RPMI7951 (cell line): ENCODE results near the gene UGT1A10. TPM values are rescaled to one million over a fixed set of nuclear protein-coding genes. Genes with fewer than 3 reads are reported as not detected.

Source experiments
- DNase-seq: peaks from one replicate; pipeline ENCODE4 v3.0.0-alpha.2; 2012; ENCODE audit warnings: low read depth
- total RNA-seq: library from RNA; depleted of rRNA; stranded (reverse); fragments of >200 nt; shearing (Covaris generic); gene quantifications from 2 replicates; pipeline ENCODE4 v1.2.3, GENCODE V29; 2014; rRNA removed

Gene UGT1A10
- total RNA-seq, 1 experiment from 2014 or later, result not detected

DNA sequence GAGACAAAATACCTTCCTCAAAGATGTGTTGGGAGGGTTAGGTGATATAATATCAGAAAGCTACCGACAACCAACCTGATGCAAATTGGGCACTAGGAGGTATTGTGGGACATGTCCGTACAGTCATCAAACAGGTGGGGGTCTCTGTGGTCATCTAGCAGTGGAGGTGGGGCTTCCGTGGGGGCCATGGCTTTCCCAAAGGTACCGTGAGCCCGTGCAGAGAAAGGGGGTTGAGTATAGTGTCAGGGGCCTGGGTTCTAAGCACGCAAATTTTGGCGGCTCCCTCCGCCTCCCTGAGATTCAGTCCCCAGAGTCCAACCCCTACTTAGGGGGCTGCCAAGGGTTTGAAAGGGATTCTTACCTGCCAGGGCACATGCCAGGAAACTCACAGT lies 185.5 kb downstream of the UGT1A10 start:
- DNase-seq, result no peak

DNA sequence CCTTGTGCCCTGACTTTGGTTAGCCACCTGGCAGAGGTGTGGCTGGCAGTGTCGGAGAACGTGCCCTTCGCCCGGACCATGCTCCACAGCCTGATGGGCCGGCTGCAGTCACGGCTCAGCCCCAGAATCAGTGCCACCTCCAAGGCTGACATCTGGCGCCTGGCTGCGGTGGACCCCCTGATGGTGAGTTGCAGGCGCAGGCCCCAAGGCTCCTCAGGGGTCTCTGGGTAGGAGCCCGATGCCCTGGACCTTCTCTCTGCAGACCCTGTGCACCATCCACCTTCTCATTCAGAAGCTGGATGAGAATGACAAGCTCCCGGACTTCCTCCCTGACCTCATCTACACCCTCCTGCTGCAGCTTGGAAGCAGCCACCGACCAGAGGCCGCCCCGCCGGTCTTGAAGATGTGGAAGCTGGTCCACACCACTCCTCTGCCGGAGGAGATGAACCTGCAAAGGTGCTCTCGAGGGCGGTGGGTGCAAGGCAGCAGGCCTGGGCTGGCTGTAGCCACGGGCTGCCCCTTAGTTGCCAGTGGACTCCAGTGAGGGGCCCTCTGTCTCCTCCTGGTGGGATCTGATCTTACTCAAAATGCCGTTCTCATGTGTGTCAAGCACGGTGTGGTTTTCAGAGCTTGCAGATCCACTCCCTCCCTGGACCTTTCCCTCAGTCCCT lies 186.0 kb downstream of the UGT1A10 start:
- no peak for DNase-seq

Other genes starting within 250 kb of the UGT1A10 start
- 26.0 and 30.8 TPM in 2 replicates for gene USP40, start 69.7 kb upstream of the UGT1A10 start, total RNA-seq
- not detected in 2 replicates for gene UGT1A8, start 18.8 kb upstream of the UGT1A10 start, total RNA-seq
- not detected in 2 replicates for gene UGT1A9, start 35.5 kb downstream of the UGT1A10 start, total RNA-seq
- gene UGT1A7, start 45.5 kb downstream of the UGT1A10 start, total RNA-seq, result not detected in 2 replicates
- gene UGT1A6, start 56.4 kb downstream of the UGT1A10 start, total RNA-seq, result not detected in 2 replicates
- not detected in 2 replicates for gene UGT1A5, start 76.5 kb downstream of the UGT1A10 start, total RNA-seq
- 0.12 TPM in 1 of 2 replicates, not detected in the other for gene UGT1A4, start 82.3 kb downstream of the UGT1A10 start, total RNA-seq
- gene UGT1A3, start 92.6 kb downstream of the UGT1A10 start, total RNA-seq, result not detected in 2 replicates
- not detected in 2 replicates for gene UGT1A1, start 123.8 kb downstream of the UGT1A10 start, total RNA-seq
- gene MROH2A, start 141.9 kb downstream of the UGT1A10 start, total RNA-seq, result 0.10 TPM in 1 of 2 replicates, not detected in the other
- 115 TPM in 2 replicates for gene HJURP, start 218.1 kb downstream of the UGT1A10 start, total RNA-seq